Left lobe of liver (tissue), 2 donors: ENCODE measurements around the gene CPNE6. TPM values are rescaled to one million over a fixed set of nuclear protein-coding genes. Genes with fewer than 3 reads are reported as not detected.

ENCODE experiments used
- ATAC-seq: fragments of 200-7000 bp; cut with Tn5 transposase; one replicate; pipeline ENCODE4 v1.9.1; 2020; ENCODE audit warnings: mild to moderate bottlenecking, moderate library complexity
- DNase-seq: peaks from one replicate; pipeline ENCODE4 v3.0.0-alpha.2; 2020; ENCODE audit warnings: low spot score
- total RNA-seq: library from RNA; stranded (reverse); gene quantifications from one replicate; pipeline ENCODE4 v1.2.1, GENCODE V29; 2021
- donor health status: DM: no; HTN: no; CAD: no; lungs with moderate emphysema.
- donor health status: DM: no; HTN: yes; CAD: no.

Gene CPNE6
- total RNA-seq, 1 donor from 2014 or later, result 0.40 TPM

- no peak for DNase-seq
- no peak for ATAC-seq
These were observed 17.1 kb upstream of the CPNE6 start for GRCh38 chr14:24054324-24054641.

- no peak for DNase-seq
These were observed 16.7 kb upstream of the CPNE6 start for GRCh38 chr14:24054646-24055045.

DNA sequence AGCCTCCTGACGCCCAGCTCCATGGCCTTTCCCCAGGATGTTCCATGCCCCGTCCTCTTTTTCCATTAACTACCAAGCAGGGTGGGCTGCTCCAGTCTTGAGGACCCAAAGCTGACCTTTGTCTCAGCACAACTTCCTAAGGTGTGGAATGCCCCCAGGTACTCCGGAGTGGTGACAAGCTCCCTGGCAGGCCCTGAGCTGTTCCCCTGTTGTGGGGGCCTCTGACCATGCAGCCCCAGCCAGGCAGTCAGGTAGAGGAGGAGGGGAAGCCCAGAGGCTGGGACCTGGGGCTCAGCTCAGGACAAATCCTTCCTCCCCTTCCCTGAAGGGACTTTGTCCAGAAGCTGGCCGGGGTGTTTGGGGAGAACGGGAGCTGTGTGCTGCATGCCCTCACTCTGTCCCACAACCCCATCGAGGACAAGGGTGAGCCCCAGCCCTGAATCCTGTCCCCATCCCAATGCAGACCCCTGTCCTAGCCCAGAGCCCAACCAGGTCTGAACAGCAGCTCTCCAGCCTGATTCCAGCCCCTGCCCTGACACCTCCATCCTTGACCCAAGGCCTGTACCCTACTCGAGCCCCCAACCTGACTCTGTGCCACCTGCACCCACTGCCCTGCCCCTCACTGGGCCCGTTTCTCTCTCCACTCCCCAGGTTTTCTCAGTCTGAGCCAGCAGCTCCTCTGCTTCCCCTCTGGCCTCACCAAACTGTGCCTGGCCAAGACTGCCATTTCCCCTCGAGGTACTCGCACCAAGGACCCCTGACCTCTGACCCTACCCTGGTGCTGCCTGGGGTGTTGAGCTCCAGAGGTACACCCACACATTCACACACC, 15.2 kb upstream of the CPNE6 start:
- ATAC-seq, result no peak
- DNase-seq, result no peak

More at GRCh38 chr14:24054646-24055045, 16.7 kb upstream of the CPNE6 start:
- ATAC-seq, result no peak

GRCh38 chr14:24056800-24057184, 14.6 kb upstream of the CPNE6 start:
- ATAC-seq (peak; percentile 19), DNase-seq (peak; percentile 74)

DNA sequence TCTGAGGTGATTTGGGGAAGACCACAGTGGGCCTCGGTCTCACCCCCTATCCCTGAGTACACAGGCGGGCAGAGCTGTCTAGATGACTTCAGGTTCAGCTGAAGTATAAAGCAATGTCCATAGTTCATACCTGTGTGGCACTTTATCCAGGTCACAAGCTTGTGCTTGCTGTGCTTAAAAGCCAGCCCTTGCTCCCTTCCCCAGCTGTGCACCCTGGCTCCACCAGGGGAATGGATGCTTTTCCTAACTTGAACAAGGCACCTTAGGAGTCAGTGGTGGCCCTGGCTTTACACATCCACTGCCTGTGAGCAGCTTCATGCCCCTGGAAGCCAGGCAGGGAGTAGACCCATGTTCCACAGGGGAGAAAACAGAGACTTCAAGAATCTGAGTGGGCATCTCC, 14.1 kb upstream of the CPNE6 start:
- DNase-seq (no peak), ATAC-seq (no peak)

DNA sequence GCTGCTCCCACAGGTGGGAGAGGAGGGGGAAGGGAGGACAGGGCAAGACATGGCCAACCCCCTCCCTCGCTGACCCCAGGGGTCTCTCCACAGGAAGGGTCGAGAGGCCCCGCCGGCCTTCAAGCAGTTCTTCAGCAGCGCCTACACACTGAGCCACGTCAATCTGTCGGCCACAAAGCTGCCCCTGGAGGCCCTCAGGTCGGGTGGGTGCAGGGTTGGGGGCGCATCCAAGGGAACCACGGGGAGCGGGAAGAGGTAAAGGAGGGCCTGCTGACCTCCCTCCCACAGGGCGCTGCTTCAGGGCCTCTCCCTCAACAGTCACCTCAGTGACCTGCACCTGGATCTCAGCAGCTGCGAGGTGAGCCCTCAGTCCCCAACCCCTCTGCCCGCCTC, 13.5 kb upstream of the CPNE6 start:
- DNase-seq (peak; percentile 46), ATAC-seq (no peak)

GRCh38 chr14:24058260-24058950, 13.0 kb upstream of the CPNE6 start:
- DNase-seq (peak; percentile 83), ATAC-seq (peak; percentile 73)

DNA sequence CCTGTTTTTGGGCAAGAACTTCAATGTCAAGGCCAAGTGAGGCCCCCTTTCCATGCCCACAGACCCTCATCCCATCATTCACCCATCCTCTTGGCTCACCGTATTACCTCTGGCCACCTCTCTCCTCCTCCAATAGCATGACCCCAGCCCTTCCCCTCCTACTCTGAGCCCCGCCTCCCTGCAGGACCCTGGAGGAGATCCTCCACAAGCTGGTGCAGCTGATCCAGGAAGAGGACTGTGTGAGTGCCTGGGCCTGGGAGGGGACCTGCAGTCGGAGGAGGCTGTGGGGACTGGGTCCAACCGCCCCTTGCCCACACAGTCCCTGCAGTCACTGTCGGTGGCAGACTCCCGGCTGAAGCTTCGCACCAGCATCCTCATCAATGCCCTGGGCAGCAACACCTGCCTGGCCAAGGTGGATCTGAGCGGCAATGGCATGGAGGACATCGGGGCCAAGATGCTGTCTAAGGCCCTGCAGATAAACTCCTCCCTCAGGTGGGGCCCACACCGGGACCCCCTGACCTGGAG, 12.3 kb upstream of the CPNE6 start:
- peak; percentile 45 for DNase-seq
- ATAC-seq, result no peak

DNA sequence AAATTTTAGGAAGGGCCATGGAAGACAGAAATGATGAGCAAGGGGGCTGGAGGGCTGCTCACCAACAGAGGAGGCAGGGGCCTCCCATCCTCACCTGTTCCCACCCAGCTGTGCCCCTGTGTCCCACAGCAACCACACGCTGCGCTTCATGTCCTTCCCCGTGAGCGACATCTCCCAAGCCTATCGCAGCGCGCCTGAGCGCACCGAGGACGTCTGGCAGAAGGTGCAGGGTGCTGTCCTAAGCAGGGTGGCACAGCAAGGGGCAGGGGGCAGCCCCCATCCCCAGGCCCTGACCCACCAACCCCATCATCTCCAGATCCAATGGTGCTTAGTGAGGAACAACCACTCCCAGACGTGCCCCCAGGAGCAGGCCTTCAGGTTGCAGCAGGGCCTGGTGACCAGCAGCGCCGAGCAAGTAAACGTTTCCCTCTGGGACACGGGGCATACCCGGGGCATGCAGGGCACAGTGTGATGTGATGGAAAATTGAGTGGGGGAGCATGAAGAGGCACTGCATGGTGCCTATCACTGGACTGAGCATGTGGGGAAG, 11.4 kb upstream of the CPNE6 start:
- no peak for ATAC-seq
- no peak for DNase-seq

DNA sequence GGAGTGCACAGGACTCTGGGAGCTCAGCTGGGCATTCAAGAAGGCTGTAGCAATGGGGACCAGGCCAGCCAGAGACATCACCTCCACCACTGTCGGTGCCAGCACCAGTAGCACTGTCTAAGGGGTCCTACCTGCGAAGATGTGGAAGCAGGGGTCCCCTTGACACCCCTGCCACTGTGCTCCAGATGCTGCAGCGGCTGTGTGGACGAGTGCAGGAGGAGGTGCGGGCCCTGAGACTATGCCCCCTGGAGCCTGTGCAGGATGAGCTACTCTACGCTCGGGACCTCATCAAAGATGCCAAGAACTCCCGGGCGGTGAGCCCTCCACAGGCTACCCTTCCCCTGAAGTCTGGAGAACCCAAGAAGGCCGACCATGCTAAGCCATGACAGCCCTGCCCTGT, 10.9 kb upstream of the CPNE6 start:
- ATAC-seq, result no peak
- DNase-seq, result no peak

GRCh38 chr14:24060984-24061913, 10.1 kb upstream of the CPNE6 start:
- ATAC-seq (peak; percentile 66), DNase-seq (peak; percentile 93)

DNA sequence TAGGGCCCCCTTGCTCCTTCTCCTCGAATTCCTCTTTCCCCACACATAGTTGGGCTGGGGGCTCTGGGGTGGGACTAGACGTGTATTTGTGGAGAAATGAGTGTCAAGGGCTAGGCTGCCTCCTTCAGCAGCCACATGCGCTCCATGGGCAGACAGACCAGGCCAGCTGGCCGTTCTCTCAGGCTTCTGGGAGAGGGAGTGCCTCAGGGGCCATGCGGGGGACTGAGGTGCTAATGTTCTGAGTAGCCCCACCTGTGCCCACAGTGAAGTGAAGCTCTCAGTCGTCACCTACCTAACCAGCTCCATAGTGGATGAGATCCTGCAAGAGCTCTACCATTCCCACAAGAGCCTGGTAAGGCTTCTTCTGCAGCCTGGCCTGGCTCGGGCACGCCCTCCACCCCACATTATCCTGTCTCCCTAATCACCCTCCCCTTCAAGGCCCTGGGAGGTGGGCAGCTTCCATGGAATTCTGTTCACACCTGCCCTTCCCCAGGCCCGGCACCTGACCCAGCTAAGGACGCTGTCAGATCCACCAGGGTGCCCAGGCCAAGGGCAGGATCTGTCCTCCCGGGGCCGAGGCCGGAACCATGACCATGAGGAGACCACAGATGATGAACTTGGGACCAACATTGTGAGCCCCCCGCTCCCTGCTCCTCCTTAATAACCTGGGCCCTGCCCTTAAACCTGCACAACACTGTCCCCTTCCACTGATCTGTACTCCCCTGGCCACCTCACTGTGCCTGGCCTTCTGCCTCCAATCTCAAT, 9.0 kb upstream of the CPNE6 start:
- no peak for ATAC-seq
- no peak for DNase-seq

DNA sequence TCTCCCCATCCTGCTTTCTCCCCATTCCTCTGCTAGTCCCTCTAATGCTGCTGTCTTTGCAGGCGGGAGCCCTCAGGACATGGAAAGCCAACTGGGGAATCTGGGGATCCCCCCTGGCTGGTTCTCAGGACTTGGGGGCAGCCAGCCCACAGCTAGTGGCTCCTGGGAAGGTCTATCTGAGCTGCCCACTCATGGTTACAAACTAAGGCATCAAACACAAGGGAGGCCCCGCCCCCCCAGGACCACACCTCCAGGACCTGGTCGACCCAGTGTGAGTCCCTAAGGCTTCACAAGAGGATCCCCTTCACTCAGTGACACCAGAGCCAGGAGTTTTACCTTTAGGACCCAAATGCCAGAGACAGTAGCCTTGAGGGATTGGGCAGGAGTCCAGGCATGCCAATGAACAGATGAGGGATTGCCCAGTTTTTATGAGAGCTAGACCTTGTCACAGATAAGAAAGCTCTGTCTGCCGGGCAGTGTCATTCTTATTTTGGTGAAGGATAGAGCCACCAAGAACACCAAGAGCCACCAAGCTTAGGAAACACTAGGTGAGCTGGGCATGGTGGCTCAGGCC, 8.0 kb upstream of the CPNE6 start:
- DNase-seq, result no peak
- ATAC-seq, result no peak

DNA sequence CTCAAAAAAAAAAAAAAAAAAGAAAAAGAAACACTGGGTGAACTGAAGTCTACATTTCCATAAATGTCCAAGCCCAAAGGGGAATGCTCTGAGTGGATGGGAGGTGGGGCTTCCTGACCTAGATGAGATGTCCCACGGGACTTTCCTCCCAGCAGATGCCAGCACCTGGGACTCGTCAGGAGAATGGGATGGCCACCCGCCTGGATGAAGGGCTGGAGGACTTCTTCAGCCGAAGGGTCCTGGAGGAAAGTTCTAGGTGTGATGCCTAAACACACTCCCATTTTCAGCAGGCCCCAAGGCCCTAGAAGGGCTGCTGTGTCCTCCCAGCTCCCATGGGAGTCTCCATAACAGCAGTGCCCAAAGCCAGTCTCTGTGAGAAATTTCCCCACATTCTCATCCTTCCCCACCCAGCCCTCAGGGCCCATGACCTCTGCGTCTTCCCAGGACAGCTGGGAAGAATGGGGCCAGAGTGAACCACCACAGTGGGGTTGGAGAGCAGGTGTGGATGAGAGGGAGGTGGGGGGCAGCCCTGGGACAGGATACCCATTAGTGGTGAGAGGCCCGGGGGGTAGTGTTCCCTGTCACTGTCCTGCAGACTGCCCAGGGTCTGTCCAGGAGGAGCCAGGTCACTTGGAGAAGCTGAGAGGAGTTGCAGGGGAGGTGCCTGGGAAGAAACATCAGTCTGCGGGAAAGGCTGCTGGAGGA, 7.1 kb upstream of the CPNE6 start:
- ATAC-seq (peak; percentile 24), DNase-seq (peak; percentile 65)

DNA sequence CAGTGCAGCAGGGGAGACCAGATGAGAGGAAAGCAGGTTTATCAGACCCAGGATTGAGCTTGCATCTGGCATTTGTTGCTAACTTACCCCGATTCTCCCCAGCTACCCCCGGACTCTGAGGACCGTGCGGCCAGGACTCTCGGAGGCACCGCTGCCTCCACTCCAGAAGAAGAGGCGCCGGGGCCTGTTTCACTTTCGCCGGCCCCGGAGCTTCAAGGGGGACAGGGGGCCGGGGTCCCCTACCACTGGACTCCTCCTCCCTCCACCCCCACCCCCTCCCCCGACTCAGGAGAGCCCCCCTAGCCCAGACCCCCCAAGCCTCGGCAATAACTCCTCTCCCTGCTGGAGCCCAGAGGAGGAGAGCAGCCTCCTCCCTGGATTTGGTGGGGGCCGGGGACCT, 6.5 kb upstream of the CPNE6 start:
- no peak for DNase-seq
- ATAC-seq, result no peak

DNA sequence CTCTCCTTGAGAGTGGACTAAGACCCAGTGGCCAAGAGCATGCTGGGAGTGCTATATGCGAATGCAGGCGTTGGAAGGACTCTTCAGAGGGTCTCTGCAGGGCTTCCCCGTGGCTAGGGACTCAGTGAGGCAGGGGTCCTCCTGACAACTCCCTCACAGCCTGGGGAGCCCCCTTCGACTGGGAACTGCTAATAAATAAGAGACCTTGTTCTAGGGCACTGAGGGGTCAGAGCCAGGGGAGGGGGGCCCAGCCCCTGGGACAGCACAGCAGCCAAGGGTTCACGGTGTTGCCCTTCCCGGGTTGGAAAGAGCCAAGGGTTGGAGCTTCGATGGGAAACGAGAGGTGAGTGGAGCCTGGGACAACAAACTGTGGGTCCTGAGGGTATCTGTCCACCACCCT, 6.0 kb upstream of the CPNE6 start:
- no peak for ATAC-seq

DNA sequence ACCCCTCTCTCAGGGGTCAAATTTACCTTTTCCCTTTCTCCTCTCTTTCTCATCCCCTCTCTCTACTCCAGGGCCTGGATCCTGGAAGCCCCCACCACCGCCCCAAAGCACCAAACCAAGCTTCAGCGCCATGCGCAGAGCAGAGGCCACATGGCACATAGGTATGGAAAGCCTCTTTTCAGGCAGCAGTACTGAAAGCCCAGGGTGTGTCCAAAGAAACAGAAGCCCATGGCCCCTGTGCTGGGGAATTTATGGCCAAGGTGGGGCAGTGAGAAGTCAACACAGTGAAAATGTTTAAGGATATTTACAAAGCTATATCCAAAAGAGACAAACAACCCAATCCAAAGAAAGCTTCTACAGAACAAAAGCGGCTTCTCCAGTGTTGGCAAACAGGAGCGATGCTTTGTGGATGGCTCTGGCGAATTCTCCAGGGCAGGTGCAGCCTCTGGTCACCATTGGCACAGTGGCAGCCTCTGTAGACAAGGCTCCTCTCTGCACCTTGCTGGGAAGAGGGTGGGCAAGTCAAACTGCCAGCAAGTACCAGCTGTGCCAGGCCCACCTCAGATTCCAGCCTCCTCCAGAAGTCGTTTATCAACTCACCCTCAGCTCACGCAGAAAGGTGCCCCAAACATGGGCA, 4.7 kb upstream of the CPNE6 start:
- no peak for DNase-seq
- peak; percentile 0 for ATAC-seq

More for the DNA sequence above, 6.0 kb upstream of the CPNE6 start:
- no peak for DNase-seq
